Right lung (tissue), 5 donors: ENCODE measurements around the gene DPP10. TPM values are rescaled to one million over a fixed set of nuclear protein-coding genes. Genes with fewer than 3 reads are reported as not detected.
"Not testable (repeated sequence)": the region's sequence is repeated elsewhere in the genome, so short reads cannot be mapped to it uniquely, and the experiment has no call there.

Experiments
- DNase-seq, 2 donors: peaks; one replicate each; pipeline ENCODE4 v3.0.0-alpha.2; 2013
- polyA plus RNA-seq, 5 donors: library from polyadenylated mRNA; unstranded; fragments of 120-200 nt; gene quantifications; one replicate each; pipeline versions ENCODE4 v1.2.1 to v1.2.3, GENCODE V29; 2013; ENCODE audit warnings: inconsistent platforms in 1 of 5, low replicate concordance in 1 of 5; ENCODE audit not compliant: insufficient read length in 5 of 5, insufficient read depth in 1 of 5

DPP10 gene
- polyA plus RNA-seq, 5 donors, result 3.5 to 9.8 (median 5.0) TPM

DNA sequence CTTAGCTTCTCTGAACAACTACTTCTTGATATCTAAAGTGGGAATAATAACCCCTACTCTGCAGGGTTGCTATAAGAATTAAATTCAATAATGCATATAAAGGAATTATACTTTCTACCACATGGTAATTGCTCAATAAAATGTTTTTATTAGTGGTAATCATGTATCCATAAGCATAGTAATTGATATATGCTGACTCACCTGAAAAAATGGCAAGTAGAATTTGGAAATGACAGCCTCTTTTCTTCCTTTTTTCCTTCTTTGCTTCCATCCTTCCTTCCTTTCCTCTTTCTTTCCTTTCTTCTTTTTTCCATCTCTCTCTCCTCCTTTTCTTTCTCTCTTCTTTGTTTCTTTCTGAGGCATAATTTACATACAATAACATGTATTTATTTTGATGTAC lies 65.3 kb downstream of the DPP10 start:
- no peak for DNase-seq

DNA sequence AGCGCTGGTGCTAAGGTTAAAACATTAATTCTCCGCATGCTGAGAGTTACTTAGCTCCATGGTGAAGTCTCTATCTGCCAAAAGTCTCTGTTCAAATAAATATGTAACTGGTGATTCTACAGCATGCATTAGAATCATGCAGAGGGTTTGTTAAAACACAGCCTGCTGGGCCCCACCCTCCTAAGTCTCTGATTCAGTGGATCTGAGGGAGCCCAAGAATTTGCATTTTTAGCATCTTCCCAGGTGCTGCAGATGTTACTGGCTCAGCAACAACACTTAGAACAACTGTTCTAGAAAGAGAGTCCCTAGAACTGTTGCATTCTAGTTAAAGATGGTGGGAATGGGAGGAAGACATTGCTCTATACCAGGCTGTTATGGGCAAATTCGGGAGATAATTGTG lies 73.4 kb downstream of the DPP10 start:
- DNase-seq, result no peak

DNA sequence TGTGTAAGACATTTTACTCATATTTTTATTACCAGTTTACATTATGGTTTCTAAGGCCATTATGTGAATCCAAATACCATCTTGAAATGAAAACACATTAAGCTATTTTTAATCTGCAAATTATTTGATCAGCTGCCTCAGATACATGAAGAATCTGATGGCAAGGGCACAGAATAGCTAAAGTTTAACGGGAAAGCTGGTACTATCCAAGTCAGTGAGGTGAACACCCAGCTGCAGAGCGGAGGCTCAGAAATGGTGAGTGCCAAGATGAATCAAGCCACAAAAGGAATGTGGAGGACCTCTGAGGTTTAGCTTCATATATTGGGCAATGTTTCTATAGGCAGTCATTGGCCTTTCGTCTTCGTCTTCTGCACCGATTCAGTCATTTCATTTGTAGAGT lies 75.1 kb downstream of the DPP10 start:
- DNase-seq, result no peak

DNA sequence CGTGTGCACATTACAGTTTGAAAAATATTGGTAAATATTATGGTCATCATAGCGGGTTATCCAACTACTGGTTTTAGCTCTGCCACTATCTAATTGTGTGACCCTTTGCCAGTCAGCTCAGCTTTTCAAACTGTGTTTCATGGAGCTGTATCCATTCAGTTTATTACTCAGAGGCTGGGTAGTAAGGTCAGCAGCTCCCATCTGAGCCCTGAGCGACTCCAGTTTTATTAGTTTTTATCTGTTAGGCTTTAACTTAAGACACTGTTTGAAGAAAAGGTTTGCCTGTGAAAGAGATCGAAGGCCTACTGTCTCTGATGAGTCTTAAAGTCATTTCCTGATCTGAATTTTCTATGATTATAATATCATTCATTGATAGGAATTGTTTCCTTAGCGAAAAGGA lies 76.3 kb downstream of the DPP10 start:
- DNase-seq, result no peak

DNA sequence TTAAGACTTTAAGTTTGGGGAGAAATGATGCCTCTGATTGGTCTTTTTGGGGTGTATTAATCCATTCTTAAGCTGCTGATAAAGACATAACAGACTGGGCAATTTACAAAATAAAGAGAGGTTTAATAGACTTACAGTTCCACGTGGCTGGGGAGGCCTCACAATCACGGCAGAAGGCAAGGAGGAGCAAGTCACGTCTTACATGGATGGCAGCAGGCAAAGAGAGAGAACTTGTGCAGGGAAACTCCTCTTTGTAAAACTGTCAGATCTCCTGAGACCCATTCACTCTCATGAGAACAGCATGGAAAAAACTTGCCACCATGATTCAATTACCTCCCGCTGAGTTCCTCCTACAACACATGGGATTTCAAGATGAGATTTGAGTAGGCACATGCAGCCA lies 80.2 kb downstream of the DPP10 start:
- DNase-seq, result not testable (repeated sequence)

DNA sequence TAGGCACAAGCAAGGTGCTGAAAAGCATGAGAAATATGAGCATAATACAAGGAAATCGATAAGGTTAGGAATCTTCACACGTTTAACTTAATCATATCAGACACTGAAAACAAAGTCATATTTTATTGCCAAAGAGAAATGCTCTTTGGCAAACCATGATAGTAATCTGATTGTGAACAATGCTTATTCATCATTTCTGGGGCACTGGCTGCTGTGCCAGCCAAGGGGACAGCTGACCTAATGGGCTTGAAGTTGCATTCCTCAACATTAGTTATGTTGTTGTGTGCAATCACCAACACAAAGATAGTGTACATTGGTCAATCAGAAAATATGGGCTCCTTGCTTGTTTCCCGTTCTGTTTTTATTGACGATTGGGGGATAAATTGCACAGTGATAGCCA lies 83.5 kb downstream of the DPP10 start:
- no peak for DNase-seq

DNA sequence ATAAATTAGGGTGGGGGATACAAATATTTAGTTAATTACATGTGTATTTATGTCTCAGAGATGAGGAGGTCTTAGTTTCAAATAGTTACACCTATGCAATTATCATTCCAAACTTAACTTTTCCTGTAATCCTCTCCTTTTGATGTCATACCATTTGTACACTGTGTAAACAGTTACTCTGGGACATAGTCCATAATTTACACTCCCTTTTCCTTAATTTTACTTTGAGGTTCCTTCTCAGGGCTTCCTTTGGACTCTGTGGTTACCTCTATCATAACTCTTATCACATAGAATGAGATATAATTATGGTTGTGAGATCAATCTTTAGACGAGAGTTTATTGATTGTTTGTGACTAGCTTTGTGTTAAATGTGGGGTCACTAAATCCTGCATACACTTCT lies 84.4 kb downstream of the DPP10 start:
- no peak for DNase-seq

DNA sequence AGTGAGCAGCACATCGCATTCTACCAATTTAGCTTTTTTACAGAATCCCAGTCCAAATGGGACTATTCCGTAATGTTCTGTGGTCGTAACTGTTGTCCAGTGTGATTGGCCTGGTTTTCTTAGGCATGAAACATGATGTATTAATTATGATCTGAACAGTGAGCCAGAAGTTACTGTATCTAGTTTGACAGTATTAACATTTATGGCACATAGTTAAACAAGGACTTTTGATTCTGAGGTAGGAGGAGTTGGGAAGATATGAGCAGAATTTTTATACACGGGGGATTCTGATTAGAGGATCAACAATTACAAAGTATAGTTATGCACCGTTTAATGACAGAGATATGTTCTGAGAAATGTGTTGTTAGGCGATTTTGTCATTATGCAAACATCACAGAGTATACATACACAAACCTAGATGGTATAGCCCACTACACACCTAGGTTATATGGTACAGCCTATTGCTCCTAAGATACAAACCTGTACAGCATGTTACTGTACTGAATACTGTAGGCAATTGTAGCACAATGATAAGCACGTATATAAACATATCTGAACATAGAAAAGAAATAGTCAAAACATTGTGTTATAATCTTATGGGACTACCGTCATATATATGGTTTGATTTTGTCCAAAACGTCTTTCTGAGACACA lies 85.0 kb downstream of the DPP10 start:
- no peak for DNase-seq

DNA sequence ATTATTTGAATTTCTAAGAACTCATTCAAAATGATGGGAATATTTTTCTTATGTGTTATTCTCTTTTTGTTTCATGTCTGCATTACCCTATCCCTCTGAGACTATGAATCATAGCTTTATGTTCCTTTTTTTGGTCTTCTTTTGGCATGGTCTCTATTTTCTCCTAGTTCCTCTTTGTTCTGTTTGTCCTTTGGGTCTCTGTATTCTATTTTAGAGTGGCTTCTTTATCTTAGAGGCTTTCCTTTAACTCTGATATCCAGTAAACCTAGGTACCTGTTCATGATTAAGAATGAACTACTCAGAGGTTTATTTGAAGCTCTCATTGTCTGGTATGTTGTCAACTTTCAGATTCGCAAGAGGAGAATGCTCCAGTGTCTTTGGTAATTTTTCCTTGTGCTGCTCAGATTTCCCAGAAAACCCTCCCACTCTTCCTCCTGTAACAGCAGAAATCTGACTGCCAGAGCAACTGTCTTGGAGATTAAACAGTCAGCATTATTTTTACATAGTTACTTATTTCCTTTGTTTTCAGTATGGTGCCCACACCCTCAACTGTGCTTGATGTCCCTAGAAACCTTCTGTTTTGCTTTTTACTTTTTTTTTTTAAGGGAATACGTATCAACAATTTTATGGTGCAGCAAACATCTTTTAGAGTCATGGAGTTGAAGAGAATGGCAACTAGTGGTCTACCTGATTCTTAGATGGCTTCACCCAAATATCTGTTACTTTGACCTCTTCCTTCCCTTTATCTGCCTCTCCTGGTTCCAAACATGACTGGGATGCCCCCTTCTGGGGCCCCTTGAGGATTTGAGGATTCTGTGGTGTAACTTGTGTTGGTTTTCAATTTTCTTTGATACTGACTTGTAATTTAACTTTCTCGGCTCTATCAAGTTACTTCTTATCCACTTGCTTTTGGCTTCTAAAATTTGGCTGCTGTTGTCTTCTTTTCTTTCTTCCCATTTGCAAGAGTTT lies 92.0 kb downstream of the DPP10 start:
- DNase-seq, result no peak

DNA sequence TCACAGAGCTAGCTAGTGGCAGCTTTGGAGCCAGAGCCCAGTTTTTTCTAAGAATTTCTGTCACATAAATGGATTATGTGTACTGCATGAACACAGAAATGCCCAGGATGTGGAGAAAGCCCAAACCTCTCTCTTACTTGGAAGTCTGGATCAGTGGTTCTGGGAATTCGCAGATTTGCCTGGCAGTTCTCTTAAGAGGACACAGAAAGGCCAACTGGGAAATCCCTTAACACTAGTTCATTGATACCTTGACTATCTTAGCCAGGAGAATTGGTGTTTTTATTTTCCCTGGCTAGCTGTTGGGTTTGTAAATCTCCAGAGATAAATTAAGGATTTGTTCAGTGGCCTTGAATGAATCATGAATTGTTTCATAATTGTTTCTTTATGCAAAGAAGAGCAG lies 95.3 kb downstream of the DPP10 start:
- DNase-seq, result no peak

DNA sequence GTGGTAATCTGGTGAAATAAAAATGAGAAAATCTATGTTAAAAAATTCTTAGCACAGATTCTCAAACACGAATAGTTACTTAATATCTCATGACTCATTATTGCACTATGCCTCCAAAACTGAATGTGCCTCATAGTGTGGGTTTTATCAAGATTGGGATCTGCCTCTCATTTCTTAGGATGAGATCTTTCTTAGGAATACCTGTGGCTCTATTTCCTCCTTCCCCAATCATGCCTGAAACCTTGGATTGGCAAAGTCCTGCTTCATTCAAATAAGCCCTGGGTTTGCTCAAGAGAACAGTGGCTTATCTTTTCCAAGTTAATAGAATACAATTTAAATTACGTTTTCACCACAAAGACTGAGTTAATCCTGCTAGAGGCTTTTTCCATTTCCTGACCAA lies 100.3 kb downstream of the DPP10 start:
- no peak for DNase-seq

DNA sequence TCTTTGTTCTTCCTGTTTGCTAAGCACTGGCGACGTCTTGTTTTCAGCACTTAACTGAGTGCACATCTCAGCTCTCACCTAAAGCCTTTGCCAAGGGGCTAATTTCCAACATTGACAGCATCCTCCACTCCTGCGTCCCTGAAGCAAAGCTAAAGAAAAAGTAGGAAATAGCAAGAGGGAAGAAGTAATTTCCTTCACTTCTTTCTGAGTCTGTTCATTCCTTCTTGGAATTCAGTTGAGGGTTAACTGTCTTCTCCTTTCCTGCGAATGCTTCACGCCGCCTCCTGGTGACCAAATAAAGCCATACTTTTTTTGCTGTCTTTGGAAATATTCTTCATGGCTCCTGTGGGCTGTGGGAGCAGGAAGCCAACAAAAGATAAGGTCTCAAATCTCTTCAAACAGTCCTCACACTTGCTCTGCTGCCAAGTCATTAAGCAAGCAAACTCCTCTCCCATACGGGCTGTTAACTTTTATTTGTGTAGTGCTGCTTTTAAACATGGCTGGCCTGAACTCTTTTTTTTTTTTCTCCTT lies 100.9 kb downstream of the DPP10 start:
- peak; percentile 85 to 90 for DNase-seq

DNA sequence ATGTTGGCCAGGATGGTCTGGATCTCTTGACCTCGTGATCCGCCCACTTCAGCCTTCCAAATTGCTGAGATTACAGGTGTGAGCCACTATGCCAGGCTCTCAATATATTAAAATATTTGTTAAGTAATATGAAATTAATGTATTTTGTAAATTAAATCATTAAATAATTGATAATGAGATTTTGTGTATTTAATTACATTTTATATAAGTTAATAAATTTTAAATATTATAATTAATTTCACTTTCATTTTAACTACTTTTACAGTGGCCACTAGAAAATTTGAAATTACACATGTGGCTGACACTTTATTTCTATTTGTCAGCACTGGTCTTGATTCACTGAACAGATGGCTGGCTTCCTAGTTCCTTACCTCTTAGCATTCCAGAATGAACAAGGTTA lies 102.6 kb downstream of the DPP10 start:
- no peak for DNase-seq

DNA sequence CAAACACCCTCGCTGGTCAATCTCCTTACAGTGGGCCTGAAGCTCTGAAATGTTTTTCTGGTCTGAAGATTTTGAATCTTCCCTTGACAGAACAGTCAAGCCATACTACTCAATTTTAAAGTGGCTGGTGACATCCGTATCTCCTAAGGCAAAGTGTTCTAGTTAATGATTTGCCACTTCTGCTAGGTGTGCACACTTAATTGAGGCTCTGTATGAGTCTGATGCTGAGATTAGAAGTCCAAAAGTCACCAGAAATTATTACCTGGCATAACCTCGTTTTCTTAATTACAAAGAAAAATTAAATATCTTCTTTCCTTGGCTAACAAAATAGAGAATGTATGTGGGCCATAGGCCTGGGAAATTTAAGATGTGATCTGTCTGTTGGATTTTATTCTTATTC lies 104.1 kb downstream of the DPP10 start:
- no peak for DNase-seq

DNA sequence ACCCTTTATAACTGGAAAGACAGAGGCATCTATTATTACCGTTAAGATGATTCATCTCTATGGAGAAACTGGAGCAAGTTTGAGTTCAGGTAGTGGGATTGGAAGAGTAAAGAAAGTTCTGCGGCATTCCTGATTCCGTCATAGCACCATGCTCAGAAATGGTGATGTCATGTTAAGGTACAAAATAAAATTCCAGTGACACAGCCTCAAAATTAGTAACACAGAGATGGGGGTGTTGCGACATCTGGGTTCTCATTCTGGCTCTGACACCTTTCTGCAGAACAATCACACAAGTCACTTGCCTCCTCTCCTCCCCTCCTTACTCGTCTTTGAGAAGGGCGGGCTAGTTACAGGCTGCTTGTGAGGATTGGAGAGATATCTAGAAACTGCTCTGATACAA lies 105.7 kb downstream of the DPP10 start:
- DNase-seq, result no peak

DNA sequence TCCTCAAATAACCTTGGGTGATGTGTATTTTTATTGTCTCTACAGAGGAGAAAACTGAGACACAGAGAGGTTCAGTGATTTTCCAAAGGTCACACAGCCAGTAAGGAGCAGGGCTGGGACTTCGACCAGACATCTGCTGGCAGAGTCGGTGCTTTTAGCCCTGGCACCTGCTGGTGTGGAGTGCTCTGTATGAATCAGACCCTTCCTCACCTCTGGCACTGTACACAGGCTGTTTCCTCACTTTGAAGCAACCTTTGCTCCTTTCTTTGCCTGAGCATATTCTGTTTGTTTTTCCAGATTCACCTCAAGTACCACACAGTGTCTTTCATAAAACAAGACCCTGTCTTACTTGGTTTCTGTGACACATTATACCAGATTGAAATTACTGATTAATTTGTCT lies 107.9 kb downstream of the DPP10 start:
- no peak for DNase-seq

DNA sequence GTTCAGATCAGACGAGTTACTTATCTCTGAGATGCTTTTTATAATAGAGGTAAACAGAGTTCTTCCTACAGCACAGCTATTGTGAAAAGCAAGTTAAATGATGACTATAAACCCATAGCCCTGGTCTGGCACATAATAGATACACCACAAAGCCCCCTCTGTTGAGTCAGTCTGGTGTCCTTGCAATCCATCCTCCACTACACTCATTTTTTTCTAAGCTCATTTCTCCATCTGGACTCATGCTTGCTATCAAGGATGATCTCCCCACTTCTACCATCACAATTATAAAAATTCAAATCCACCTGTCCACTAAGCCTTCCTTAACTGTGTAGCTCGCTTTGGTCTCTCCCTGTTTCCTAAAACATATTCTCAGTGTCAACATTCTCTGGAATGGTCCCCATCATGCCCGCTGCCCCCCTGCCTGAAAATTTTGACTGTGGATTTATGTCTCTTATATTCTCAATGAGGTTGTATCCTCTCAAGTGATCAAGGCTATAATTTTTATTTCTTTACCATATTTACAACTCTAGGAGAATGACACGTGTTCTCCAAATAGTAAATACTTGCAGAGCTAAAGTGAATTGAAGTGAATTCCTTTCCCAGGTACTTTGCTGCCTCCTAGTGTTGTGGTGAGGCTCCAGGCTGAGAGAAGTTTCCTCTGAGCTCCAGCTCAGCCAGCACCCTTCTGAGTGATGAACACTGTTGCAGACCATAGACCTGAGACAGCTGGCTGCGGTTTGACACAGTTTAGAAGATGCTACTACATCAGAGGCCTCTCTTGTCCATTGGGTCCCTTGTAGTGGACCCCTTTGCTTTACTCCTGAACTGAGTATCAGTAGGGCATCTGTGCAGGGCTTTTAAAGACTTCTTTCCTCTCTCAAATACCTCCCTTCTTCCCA lies 108.7 kb downstream of the DPP10 start:
- peak; percentile 38 to 64 for DNase-seq

DNA sequence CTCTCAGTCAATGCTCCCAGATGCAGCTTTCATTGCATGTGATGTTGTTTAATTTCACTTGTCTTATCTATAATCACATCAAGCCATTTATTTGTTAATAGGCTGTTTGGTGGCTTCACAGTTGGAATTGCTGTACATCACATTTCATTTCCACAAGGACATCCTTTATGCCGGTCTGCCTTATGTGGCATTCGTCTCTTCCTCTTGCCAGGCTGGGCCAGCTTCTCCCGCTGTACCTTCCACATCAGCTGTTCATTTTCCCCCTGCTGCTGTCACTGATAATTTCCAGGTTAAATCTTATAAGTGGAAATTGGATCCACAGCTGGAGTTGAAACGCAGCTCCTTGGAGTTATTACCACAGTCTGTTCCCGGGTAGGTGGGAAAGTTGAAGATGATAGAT lies 110.6 kb downstream of the DPP10 start:
- DNase-seq, result no peak

DNA sequence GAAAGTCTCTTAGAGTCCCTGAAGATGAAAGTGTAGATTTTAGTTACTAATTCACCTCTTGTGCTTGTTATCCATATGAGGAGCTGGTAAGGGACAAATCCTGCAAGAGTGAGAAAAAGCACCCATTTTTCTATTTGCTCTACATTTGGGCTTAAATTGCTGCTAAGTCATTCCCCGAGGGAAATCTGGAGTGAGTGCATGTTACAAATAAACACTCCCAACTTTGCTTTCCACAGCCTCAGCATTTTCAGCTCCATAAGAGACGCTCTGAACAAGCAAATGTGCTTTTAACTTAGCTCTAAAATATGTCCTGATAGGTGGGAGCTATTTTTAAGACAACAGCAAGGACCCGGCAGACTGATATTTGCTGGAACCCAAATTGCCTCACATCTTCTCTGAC lies 126.7 kb downstream of the DPP10 start:
- no peak for DNase-seq

DNA sequence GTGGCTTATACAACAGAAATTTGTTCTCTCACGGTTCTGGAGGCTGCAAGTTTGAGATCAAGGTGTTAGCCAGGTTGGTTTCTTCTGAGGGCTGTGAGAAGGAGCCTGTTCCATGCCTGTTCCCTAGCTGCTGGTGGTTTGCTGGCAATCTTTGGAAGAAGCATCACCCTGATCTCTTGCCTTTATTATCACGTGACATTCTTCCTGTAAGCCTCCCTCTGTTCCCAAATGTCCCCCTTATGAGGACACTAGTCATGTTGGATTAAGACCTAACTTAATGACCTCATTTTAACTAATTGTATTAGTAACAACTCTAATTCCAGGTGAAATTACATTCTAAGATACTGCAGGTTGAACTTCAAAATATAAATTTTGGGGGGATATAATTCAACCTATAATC lies 135.2 kb downstream of the DPP10 start:
- no peak for DNase-seq

DNA sequence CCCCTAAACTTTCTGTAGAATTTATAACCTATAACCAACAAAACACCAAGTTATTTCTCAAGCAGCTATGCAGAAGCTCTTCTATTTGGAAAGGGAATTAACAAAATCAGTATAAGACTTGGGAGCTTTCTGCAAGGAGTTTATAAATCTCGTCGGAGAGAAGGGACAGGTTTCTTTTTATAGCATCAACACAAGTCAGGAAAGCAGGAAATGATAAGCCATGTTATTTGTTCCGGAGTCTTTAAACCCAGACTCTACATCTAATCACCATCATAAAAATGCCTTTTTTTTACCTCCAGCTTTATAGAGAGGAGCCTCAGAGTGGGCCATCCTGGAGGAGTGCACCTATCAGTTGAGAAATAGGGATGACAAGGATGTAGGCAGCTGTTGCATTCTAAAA lies 137.1 kb downstream of the DPP10 start:
- DNase-seq, result no peak

DNA sequence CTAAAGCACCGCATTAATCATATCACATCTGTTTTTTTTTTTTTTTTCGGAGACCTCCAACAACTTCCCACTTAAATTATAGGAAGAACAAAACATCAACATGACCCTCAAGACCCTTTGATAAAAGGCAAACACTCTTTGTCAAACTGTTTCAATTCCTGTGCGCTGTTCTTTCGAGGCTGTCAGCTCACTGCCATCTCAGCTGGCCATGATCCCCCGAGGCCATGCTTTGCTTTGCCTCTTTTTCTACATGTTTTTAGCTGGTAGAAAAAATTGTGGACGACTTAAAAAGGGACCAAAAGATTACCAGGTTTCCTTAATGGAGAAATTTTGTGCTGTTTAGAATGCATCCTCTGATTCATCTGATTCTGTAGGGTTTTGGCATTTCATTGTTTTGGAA lies 138.2 kb downstream of the DPP10 start:
- no peak for DNase-seq
